Uterus (tissue), 4 donors: ENCODE data around the gene ABCB1. TPM values are rescaled to one million over a fixed set of nuclear protein-coding genes. Genes with fewer than 3 reads are reported as not detected.

Experiments
- DNase-seq, 2 donors: peaks; one replicate each; pipeline ENCODE4 v3.0.0-alpha.2; 2019 to 2020
- H3K27ac ChIP-seq, 2 donors: fragments of 200-600 bp; sonication (generic); 1 replicate in 1 of 2; 2 replicates in 1 of 2; pipeline ENCODE4 v1.5.1; 2016 to 2018
- H3K27me3 ChIP-seq, 2 donors: fragments of 200-600 bp; sonication (generic); one replicate each; pipeline ENCODE4 v1.5.1; 2018 to 2019; ENCODE audit warnings: control low read depth in 1 of 2
- H3K36me3 ChIP-seq, 2 donors: fragments of 200-600 bp; sonication (generic); one replicate each; pipeline ENCODE4 v1.5.1; 2019; ENCODE audit warnings: control low read depth in 1 of 2
- H3K4me1 ChIP-seq, 2 donors: fragments of 200-600 bp; sonication (generic); one replicate each; pipeline ENCODE4 v1.5.1; 2018 to 2019; ENCODE audit warnings: control low read depth in 1 of 2
- H3K4me3 ChIP-seq, 2 donors: fragments of 200-600 bp; sonication (generic); 1 replicate in 1 of 2; 2 replicates in 1 of 2; pipeline ENCODE4 v1.5.1; 2018 to 2019; ENCODE audit warnings: mild to moderate bottlenecking in 1 of 2
- H3K9me3 ChIP-seq, 2 donors: fragments of 200-600 bp; sonication (generic); one replicate each; pipeline ENCODE4 v1.5.1; 2019; ENCODE audit warnings: control low read depth in 1 of 2
- POLR2A ChIP-seq, 2 donors: fragments of 450-650 bp; IDR thresholded peaks; one replicate each; pipeline ENCODE4 v1.6.1; 2016; ENCODE audit warnings: antibody characterized with exemption in 2 of 2, mild to moderate bottlenecking in 1 of 2, moderate library complexity in 1 of 2
- intact Hi-C: fragments of 100-400 bp; cut with DNase I; formaldehyde crosslinking; loops from one replicate; pipeline ENCODE4 v1.15.1; 2023; ENCODE audit warnings: low total_unique reads
- total RNA-seq, 4 donors: library from RNA; depleted of rRNA in 3 of 4; stranded (reverse); fragments of >200 nt in 3 of 4; gene quantifications; one replicate each; pipeline versions ENCODE4 v1.1.0 to v1.2.4, GENCODE V29; 2014 to 2023
- TF ChIP-seq, protein P1 (sequence below), 4 experiments: fragments of 200-600 bp in 2 of 4; fragments of 450-650 bp in 2 of 4; sonication (generic) in 2 of 4; IDR thresholded peaks; one replicate each; pipeline ENCODE4 v1.5.1; 2016 to 2019; ENCODE audit warnings: antibody characterized with exemption in 4 of 4, mild to moderate bottlenecking in 2 of 4, moderate library complexity in 1 of 4
- donor health status: DM: yes; HTN: yes; CAD: no.

Gene ABCB1
- total RNA-seq, 4 donors from 2014 or later = 7.9 to 68.1 (median 35.6) TPM

DNA sequence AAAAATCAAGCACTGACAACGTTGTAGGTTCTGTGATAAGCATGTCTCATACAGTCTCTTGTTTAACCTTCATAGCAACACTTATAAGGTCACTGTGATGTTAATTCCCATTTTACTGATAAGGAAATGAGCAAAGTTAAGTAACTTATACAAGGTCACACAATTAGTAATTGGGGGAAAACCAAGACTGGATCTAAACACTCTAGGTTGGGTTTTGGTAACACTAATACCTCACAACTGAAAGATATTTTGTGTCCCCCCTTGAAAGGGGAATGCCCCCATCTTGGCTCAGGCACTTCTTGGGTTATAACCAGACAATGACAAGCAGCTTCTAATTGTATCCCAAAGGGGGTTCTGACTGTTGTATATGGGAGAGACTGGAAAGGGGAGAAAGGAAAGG, 89.2 kb downstream of the ABCB1 start:
- Histone ChIP-seq H3K9me3 (no peaks in the 10 kb centered on the region), H3K27me3 (no peaks in the 10 kb centered on the region), H3K4me1 (no peaks in the 10 kb centered on the region), H3K27ac (no peak overlapping the region), H3K4me3 (no peak overlapping the region), H3K36me3 (no peaks in the 10 kb centered on the region)
- intact Hi-C loops = no loop called here
- no peak for DNase-seq
- TF ChIP-seq POLR2A (IDR thresholded peaks at IDR 0.05) = no peak
- TF ChIP-seq, protein P1, sequence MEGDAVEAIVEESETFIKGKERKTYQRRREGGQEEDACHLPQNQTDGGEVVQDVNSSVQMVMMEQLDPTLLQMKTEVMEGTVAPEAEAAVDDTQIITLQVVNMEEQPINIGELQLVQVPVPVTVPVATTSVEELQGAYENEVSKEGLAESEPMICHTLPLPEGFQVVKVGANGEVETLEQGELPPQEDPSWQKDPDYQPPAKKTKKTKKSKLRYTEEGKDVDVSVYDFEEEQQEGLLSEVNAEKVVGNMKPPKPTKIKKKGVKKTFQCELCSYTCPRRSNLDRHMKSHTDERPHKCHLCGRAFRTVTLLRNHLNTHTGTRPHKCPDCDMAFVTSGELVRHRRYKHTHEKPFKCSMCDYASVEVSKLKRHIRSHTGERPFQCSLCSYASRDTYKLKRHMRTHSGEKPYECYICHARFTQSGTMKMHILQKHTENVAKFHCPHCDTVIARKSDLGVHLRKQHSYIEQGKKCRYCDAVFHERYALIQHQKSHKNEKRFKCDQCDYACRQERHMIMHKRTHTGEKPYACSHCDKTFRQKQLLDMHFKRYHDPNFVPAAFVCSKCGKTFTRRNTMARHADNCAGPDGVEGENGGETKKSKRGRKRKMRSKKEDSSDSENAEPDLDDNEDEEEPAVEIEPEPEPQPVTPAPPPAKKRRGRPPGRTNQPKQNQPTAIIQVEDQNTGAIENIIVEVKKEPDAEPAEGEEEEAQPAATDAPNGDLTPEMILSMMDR (IDR thresholded peaks at IDR 0.05) = no peak

- no peak for DNase-seq
- H3K27ac ChIP-seq = no peak overlapping the region
Observed at GRCh38 chr7:87510411-87510875, 90.2 kb downstream of the ABCB1 start.

DNA sequence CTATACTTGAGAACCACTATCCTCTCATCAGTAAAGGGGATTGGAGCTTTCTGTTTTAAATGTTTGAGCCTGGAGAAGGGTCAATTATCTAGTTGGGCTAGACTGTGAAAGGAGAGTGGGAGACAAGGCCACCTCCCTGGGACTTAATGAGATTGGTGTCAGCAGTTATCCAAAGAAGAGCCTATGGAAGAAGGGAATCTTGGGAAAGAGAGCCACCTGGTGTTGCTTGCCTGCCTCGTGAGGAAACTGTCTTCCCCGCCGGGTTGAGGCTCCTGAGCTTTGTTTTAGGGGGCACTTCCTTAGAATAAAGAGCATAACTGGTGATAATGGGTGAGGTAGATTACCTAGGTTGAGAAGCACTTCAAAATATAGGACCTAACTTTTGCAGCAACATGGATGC, 93.2 kb downstream of the ABCB1 start:
- intact Hi-C loops = no loop called here

More at GRCh38 chr7:87510411-87510875, 90.2 kb downstream of the ABCB1 start:
- no peak overlapping the region for H3K4me3 ChIP-seq
- H3K27me3 ChIP-seq = no peaks in the 10 kb centered on the region
- H3K36me3 ChIP-seq = no peaks in the 10 kb centered on the region
- H3K4me1 ChIP-seq = no peaks in the 10 kb centered on the region
- TF ChIP-seq, protein P1 (IDR thresholded peaks at IDR 0.05) = no peak
- no peak for TF ChIP-seq POLR2A (IDR thresholded peaks at IDR 0.05)
- no peaks in the 10 kb centered on the region for H3K9me3 ChIP-seq
- intact Hi-C loops = no loop called here

GRCh38 chr7:87506246-87507180, 94.2 kb downstream of the ABCB1 start:
- Histone ChIP-seq H3K4me1 (no peaks in the 10 kb centered on the region), H3K4me3 (no peak overlapping the region), H3K27me3 (no peaks in the 10 kb centered on the region), H3K9me3 (no peaks in the 10 kb centered on the region), H3K36me3 (no peaks in the 10 kb centered on the region), H3K27ac (no peak overlapping the region)
- DNase-seq = no peak
- TF ChIP-seq, protein P1 (IDR thresholded peaks at IDR 0.05) = no peak
- no peak for TF ChIP-seq POLR2A (IDR thresholded peaks at IDR 0.05)
- intact Hi-C loops = no loop called here

More for the DNA sequence above, 93.2 kb downstream of the ABCB1 start:
- TF ChIP-seq, protein P1 (IDR thresholded peaks at IDR 0.05) = no peak
- no peak for TF ChIP-seq POLR2A (IDR thresholded peaks at IDR 0.05)
- H3K4me1 ChIP-seq = no peaks in the 10 kb centered on the region
- no peak overlapping the region for H3K27ac ChIP-seq
- no peaks in the 10 kb centered on the region for H3K27me3 ChIP-seq
- H3K9me3 ChIP-seq = no peaks in the 10 kb centered on the region
- DNase-seq = no peak
- no peak overlapping the region for H3K4me3 ChIP-seq
- H3K36me3 ChIP-seq = no peaks in the 10 kb centered on the region

DNA sequence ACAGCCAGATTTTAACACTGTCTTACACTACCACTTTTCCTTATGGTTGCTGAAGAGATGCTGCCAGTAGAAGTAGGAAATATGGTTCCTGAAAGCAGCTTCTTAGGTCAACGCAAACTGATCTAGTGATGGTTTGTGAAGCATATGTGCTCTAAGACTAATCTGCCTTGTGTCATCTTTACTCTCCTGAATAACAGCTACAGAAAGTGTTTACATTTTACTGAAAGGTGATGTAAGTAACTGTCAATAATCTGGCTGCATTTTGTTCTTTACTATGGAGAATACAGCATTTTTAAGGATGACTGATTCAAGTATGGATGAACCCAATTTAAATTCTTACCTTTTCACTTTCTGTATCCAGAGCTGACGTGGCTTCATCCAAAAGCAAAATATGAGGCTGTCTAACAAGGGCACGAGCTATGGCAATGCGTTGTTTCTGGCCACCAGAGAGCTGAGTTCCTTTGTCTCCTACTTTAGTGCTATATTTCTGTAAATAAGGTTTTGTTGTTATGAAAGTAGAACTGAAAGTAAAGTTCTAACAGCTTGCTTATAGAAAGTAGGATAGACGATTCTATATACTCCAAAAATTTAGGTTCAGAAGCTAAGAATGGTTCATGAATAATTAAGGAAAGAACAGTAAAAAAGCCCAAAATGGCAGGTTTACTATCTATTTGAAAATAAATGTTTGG, 95.0 kb downstream of the ABCB1 start:
- intact Hi-C loops = no loop called here

More for the DNA sequence above, 95.0 kb downstream of the ABCB1 start:
- TF ChIP-seq, protein P1 (IDR thresholded peaks at IDR 0.05) = no peak
- no peak for TF ChIP-seq POLR2A (IDR thresholded peaks at IDR 0.05)
- no peak overlapping the region for H3K4me3 ChIP-seq
- H3K36me3 ChIP-seq = no peaks in the 10 kb centered on the region
- H3K27ac ChIP-seq = no peak overlapping the region
- H3K9me3 ChIP-seq = no peaks in the 10 kb centered on the region
- H3K27me3 ChIP-seq = no peaks in the 10 kb centered on the region
- DNase-seq = no peak
- H3K4me1 ChIP-seq = no peaks in the 10 kb centered on the region
